GM21825 (cell line): ENCODE results near the gene LRRC32.

Source experiments
- ATAC-seq: cut with Tn5 transposase; IDR thresholded peaks from one replicate; pipeline ENCODE4 v1.9.1; 2021; ENCODE audit warnings: mild to moderate bottlenecking, moderate library complexity; ENCODE audit not compliant: unreplicated experiment

LRRC32 gene

GRCh38 chr11:76670485-76671236 lies at the start of gene LRRC32:
LRRC32 (minus strand) TSS chr11:76670747; CDS start chr11:76665954, 4,793 bp downstream.
- no peak for ATAC-seq

DNA sequence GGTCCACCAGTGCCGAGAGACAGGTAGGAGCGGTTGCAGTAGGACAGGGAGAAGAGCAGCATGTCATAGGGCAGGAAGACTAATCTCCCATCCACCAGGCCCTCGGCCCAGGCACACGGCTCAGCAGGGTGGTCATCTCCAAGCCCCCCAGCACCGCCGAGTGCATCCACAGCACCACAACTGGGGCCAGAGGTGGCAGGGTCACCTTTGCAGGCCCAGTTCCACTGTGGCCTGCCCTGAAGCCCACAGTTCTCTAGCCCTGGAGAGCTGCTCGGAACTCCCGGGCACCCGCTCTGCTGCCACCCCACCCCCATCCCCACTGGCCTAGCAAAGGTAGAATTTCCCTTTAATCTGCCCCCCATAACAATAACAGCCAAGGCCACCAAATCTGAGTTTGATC lies 49.1 kb upstream of the LRRC32 start:
- ATAC-seq = no peak

GRCh38 chr11:76719281-76719680 lies 48.7 kb upstream of the LRRC32 start:
- no peak for ATAC-seq

GRCh38 chr11:76717816-76718215 lies 47.3 kb upstream of the LRRC32 start:
- ATAC-seq = no peak

GRCh38 chr11:76717369-76717768 lies 46.8 kb upstream of the LRRC32 start:
- no peak for ATAC-seq

GRCh38 chr11:76716268-76716667 lies 45.7 kb upstream of the LRRC32 start:
- no peak for ATAC-seq

GRCh38 chr11:76714493-76714892 lies 43.9 kb upstream of the LRRC32 start:
- ATAC-seq = no peak

DNA sequence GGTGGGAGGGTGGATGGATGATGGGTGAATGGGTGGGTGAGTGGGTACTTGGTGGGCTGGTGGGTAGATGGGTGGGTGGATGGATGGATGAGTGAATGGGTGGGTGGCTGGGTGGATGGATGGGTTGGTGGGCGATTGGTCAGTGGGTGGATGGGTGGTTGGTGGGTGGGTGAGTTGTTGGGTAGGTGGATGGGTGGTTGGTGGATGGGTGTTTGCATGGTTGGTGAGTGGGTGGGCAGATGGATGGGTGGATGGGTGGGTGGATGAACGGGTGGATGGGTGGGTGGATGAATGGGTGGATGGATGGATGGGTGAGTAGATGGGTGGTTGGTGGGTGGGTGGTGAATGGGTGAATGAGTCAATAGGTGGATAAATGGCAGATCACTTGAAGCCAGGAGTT lies 43.0 kb upstream of the LRRC32 start:
- no peak for ATAC-seq

GRCh38 chr11:76712125-76712524 lies 41.6 kb upstream of the LRRC32 start:
- ATAC-seq = no peak

- no peak for ATAC-seq
Observed at GRCh38 chr11:76709756-76710155, 39.2 kb upstream of the LRRC32 start.

DNA sequence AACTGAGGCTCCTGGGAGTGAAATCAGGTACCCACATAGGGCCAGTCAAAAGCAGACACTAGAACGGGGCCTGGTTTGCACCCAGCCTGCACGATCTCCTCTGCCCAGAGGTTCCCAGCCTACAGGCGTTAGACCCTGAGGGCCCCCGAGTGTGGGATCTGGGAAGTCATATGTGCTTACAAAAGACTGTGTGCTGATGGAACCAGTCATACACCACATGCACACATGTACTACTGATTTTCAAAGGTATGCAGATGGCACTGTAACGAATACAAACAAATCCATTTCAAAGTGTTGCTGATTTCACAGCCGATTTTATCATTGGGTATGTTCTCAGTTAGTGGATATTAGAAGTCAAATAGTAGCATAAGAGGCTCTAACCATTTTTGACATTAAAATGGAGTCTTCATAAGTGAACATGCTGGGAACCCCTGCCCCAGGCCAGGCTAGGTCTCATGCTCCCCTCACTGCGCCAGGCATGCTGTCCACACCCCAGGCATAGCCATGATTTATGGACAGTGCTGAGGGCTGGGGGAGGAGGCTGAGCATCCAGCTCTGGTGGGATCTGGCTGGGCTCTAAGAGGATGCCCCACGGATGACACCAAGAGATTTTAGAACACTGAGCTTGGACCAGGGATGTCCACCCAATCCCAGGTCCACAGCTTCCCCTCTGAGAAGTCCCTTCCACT lies 38.6 kb upstream of the LRRC32 start:
- ATAC-seq = no peak

DNA sequence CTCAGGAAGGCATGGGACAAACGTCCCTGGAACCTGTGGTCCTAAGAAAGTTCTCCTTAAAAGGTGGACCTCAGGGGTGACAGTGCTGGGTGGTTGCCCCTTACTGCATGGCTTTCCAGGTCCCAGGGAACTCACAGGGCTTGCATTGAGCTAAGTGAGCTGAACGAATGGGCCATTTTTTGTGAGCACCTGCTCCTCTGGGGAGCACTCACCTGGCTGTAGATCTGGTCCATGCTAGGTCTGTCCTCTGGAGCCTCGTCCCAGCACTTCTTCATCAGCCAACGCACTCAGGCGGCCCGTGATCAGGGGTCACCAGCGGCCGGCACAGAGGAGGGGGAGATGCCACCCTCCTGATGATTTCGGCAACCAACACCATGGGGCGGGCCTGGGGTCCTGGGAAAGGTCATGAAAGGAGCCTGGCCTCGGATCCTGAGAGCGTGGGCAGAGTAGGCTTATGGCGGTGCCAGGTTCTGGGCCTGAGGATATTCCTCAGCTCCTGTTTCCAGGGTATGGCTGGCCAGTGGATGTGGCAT lies 36.8 kb upstream of the LRRC32 start:
- no peak for ATAC-seq

GRCh38 chr11:76706667-76707066 lies 36.1 kb upstream of the LRRC32 start:
- no peak for ATAC-seq

- no peak for ATAC-seq
Observed at GRCh38 chr11:76705826-76706225, 35.3 kb upstream of the LRRC32 start.

DNA sequence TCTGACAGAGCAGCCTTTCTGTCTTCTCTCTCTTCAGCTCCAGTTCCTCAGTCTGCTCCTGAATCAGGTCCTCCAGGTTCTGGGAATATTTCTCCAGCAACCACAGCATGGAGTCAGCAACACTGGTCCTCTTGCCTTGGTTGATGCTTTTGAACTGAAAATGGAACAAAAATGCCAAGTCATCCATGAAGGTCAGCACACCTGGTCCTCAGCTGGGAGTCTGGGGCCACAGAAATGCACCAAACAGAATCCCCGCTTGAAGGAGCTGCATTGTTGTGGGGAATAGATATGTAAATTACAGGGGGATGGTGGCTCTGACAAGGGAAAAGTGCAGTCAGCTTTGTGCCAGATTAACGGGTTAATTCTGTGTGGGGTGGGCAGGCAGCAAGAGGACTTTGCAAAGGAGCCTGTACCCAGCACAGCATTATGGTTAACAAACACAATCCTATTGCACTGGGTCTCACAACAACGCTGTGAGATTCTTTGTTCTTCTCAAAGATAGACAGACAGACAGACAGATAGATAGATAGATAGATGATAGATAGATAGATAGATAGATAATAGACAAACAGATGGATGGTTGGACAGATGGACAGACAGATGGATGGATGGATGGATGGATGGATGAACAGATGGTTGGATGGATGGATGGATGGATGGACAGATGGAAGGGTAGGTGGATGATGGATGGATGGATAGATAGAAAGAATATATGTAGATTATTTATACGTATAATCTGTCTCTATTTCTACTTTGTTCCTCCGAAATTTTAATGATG lies 33.8 kb upstream of the LRRC32 start:
- ATAC-seq = no peak

DNA sequence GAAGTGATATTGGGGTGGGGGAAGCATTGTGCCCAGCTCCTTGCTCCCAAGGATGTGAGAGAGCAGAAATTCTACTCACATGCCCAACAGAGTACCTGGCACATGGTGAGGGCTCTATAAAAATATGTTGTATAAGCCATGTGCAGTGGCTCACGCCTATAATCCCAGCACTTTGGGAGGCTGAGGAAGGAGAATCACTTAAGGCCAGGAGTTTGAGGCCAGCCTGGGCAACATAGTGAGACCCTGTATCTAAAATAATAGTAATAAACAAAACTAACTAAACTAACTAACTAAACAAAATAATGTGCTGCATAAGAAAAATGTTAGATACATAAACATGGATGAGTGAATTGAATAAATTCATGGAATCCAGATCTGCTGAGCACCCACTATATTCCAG lies 33.2 kb upstream of the LRRC32 start:
- ATAC-seq = no peak

DNA sequence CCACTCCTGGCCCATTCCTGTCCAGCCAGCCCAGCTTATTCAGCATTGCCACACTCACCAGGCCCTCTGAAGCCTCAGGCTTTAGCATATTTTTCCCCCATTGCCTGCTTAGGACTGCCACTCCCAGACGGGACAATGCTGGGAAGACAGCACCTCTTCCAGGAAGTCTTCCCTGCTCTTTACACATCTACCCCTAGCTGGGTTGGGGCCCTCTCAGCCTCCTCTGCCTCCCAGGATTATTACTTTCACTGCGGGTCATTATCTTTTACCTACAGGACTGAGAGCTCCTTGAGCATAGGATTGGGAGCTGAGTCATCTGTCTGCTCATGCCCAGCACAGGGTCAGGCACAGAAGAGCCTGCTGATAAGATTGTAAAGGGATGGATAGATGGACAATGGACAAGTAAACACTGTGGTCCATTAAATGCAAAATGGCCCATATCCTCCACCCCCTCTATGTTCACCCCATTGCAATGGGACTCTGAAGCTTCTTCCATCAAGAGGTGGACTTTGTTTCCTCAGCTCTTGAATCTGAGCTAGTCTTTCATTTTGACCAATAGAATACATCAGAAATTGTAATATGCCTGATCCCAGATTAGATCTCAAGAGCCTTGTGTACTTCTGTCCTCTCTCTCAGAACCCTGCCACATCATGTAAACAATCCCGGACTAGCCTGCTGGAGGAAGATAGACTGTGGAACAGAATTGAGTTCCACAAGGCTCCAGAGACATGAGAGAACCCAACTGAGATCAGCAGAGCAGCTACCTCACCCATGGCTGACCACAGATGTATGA lies 32.0 kb upstream of the LRRC32 start:
- no peak for ATAC-seq

GRCh38 chr11:76701294-76702040 lies 30.9 kb upstream of the LRRC32 start:
- ATAC-seq = no peak

DNA sequence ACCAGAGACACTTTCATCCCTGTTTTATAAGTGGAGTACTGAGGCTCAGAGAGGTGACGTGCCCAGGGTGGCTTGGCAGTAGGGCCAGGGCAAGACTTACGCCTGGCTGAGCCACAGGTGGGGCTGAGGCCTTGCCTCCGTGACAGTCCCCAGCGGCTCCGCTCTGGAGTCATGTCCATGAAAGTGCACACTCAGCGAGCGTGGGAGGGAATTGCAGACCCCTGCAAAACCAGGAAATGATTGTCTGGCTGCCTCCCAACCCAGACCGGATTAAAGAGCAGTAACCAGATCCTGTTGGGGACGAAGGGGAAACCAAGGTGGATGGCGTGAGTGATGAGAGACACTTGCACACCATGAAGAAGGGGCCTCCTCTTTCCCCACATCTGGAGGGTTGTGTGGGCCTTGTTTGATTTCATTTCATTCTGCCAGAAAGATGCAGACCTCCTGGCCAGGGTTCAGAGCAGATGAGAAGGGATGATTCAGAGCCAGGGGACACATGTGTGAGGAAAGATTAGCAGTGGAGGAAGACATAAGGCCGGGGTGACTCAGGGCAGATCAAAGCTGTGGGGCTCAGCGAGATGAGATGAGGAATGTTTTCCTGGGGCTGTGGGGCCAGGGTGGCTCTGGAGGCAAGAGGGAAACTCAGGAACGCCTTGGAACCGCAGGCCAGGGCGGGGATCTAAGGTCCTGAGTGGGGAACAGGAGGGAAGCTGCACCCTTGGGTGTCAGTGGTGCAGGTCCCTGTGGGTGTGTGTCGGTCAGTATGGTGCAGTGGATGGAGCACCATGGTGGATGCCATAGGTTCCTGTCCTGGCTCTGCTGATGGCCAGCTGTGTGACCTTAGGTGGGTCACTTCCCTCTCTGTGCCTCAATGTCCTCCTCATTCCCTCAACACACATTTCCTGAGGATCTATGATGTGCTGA lies 29.9 kb upstream of the LRRC32 start:
- no peak for ATAC-seq
